Transverse colon (tissue), 4 donors: ENCODE measurements around the gene YAP1. TPM values are rescaled to one million over a fixed set of nuclear protein-coding genes. Genes with fewer than 3 reads are reported as not detected.
A peak's percentile ranks its signal among the peaks of the same experiment; 100 is the strongest.

ENCODE experiments used
- DNase-seq: peaks from one replicate; pipeline ENCODE4 v3.0.0-alpha.2; 2019
- H3K27ac ChIP-seq, 4 donors: fragments of 200-600 bp; sonication (generic); 2 replicates each; pipeline ENCODE4 v1.5.1; 2016 to 2018; ENCODE audit warnings: inconsistent platforms in 4 of 4
- H3K27me3 ChIP-seq: fragments of 200-600 bp; sonication (generic); 2 replicates; pipeline ENCODE4 v1.5.1; 2017; ENCODE audit warnings: inconsistent platforms
- H3K36me3 ChIP-seq, 4 donors: fragments of 200-600 bp; sonication (generic); 2 replicates each; pipeline ENCODE4 v1.5.1; 2017 to 2019; ENCODE audit warnings: inconsistent platforms in 4 of 4
- H3K4me1 ChIP-seq, 4 donors: fragments of 200-600 bp; sonication (generic); 2 replicates each; pipeline ENCODE4 v1.5.1; 2017 to 2020; ENCODE audit warnings: inconsistent platforms in 4 of 4
- H3K4me3 ChIP-seq, 4 donors: fragments of 200-600 bp; sonication (generic); 1 replicate in 1 of 4; 2 replicates in 3 of 4; pipeline versions ENCODE4 v1.5.1 to v1.6.1; 2017 to 2019; ENCODE audit warnings: inconsistent platforms in 4 of 4
- H3K9me3 ChIP-seq, 2 donors: fragments of 200-600 bp; sonication (generic); 2 replicates each; pipeline ENCODE4 v1.5.1; 2017 to 2019; ENCODE audit warnings: inconsistent platforms in 2 of 2
- EP300 ChIP-seq: sonication (generic); formaldehyde crosslinking; IDR thresholded peaks from one replicate; pipeline ENCODE4 v1.6.1; 2017; ENCODE audit warnings: antibody characterized with exemption, low read depth
- POLR2A ChIP-seq: fragments of 450-650 bp; IDR thresholded peaks from one replicate; pipeline ENCODE4 v1.6.1; 2016; ENCODE audit warnings: antibody characterized with exemption, mild to moderate bottlenecking, moderate library complexity
- POLR2AphosphoS5 ChIP-seq, 3 donors: sonication (generic); formaldehyde crosslinking; IDR thresholded peaks; one replicate each; pipeline ENCODE4 v1.6.1; 2016; ENCODE audit warnings: antibody characterized with exemption in 3 of 3
- WGBS, 2 donors: methylation state at CpG; one replicate each; pipeline ENCODE4 v1.1.5; 2018; ENCODE audit warnings: low coverage in 1 of 2; 5-methylcytosine and 5-hydroxymethylcytosine counted together
- in situ Hi-C, 4 donors: fragments of 200-750 bp; cut with MboI; loops; one replicate each; pipeline versions ENCODE4 v1.15.0 to v1.15.1; 2017; ENCODE audit warnings: low sequenced_read_pairs in 3 of 4, low pct_ligation_motif_present in 1 of 4, low pct_unique_long_range_greater_than_20kb in 1 of 4
- intact Hi-C: fragments of 100-400 bp; cut with DNase I; formaldehyde crosslinking; loops from one replicate; pipeline ENCODE4 v1.15.1; 2023; ENCODE audit warnings: low total_unique reads
- total RNA-seq, 4 donors: library from RNA; depleted of rRNA; stranded (reverse); fragments of >200 nt; gene quantifications; one replicate each; pipeline ENCODE4 v1.1.0, GENCODE V29; 2016
- TF ChIP-seq, protein P1 (sequence below), 5 experiments: fragments of 200-600 bp in 3 of 5; fragments of 450-650 bp in 2 of 5; sonication (generic) in 3 of 5; IDR thresholded peaks; 1 replicate in 2 of 5; 2 replicates in 3 of 5; pipeline ENCODE4 v1.5.1; 2016 to 2017; ENCODE audit warnings: antibody characterized with exemption in 5 of 5, inconsistent platforms in 3 of 5, mild to moderate bottlenecking in 2 of 5, moderate library complexity in 1 of 5

YAP1 gene
- total RNA-seq, 4 donors from 2014 or later: 90.5 to 163 (median 105) TPM

DNA sequence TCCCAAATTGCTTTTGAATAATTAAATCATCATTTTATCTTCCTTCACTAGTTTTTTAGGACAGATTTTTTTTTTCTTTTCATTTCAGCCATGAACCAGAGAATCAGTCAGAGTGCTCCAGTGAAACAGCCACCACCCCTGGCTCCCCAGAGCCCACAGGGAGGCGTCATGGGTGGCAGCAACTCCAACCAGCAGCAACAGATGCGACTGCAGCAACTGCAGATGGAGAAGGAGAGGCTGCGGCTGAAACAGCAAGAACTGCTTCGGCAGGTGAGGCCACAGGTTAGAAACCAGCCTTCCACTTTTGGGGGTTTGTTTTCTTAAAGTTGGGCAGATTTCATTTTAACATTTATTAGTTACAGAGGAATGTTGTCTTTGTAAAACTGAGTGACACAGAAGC lies 95.6 kb downstream of the YAP1 start:
- DNase-seq: no peak
- Histone ChIP-seq H3K27ac (no peak overlapping the region), H3K36me3 (peaks cover 0 to 13% (median 0%) of the 10 kb centered on the region in 4 donors), H3K9me3 (no peaks in the 10 kb centered on the region), H3K27me3 (no peaks in the 10 kb centered on the region), H3K4me3 (no peak overlapping the region), H3K4me1 (no peaks in the 10 kb centered on the region)
- intact Hi-C loops (no loop called here), in situ Hi-C loops (no loop called here)
- no peak for TF ChIP-seq POLR2AphosphoS5 (IDR thresholded peaks at IDR 0.05)
- TF ChIP-seq, protein P1, sequence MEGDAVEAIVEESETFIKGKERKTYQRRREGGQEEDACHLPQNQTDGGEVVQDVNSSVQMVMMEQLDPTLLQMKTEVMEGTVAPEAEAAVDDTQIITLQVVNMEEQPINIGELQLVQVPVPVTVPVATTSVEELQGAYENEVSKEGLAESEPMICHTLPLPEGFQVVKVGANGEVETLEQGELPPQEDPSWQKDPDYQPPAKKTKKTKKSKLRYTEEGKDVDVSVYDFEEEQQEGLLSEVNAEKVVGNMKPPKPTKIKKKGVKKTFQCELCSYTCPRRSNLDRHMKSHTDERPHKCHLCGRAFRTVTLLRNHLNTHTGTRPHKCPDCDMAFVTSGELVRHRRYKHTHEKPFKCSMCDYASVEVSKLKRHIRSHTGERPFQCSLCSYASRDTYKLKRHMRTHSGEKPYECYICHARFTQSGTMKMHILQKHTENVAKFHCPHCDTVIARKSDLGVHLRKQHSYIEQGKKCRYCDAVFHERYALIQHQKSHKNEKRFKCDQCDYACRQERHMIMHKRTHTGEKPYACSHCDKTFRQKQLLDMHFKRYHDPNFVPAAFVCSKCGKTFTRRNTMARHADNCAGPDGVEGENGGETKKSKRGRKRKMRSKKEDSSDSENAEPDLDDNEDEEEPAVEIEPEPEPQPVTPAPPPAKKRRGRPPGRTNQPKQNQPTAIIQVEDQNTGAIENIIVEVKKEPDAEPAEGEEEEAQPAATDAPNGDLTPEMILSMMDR (IDR thresholded peaks at IDR 0.05): no peak
- no peak for TF ChIP-seq EP300
- TF ChIP-seq POLR2A: no peak
- 83 to 86% methylated on average over 1 to 4 of the region's 4 CpGs for WGBS, 2 donors

DNA sequence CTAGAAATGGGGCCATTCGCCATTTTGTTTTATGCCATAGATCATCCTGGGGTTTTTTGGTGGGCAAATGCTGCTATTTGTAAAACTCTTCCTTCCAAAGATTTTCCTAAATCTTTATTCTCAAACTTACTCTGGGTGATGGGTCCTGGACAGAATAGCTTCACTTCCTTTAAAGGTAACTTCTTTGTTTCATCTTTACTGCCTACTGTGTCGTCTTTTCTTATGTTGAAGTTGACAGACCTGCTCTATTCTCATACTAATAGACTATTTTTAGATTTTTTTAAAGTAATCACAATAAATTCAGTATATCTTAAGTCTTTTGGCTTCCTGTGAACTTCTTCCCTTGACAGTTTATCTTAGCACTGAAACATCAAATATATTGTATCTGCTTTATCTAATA lies 98.6 kb downstream of the YAP1 start:
- no peak for DNase-seq
- TF ChIP-seq EP300 (no peak), POLR2A (no peak), POLR2AphosphoS5 (IDR thresholded peaks at IDR 0.05) (no peak)
- TF ChIP-seq, protein P1 (IDR thresholded peaks at IDR 0.05): no peak
- 74 to 100% methylated on average over 1 to 2 of the region's 2 CpGs for WGBS, 2 donors
- no peak overlapping the region for H3K4me3 ChIP-seq
- H3K27me3 ChIP-seq: no peaks in the 10 kb centered on the region
- intact Hi-C loops: no loop called here
- no peaks in the 10 kb centered on the region for H3K4me1 ChIP-seq
- H3K9me3 ChIP-seq: no peaks in the 10 kb centered on the region
- H3K27ac ChIP-seq: no peak overlapping the region
- in situ Hi-C loops: no loop called here
- H3K36me3 ChIP-seq: peaks cover 0 to 18% (median 0%) of the 10 kb centered on the region in 4 donors

DNA sequence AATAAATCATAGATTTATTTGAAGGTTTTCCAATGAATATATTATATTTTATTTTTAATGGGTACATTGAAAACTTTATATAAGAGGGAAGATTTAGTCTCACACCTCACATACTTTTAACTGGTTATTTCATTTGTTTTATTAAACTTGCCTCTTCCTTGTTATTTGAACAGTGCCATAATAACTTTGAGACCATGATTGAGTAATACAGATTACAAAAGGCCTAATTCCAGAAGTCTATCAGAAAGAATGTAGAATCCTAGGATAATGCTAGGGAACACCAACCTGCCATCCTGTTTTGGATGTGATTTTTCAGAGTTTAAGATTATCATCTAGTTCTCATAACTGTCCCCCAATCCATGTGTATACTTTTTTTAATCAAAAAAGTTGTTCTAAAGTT lies 104.4 kb downstream of the YAP1 start:
- TF ChIP-seq, protein P1 (IDR thresholded peaks at IDR 0.05): no peak
- no peak for TF ChIP-seq POLR2AphosphoS5 (IDR thresholded peaks at IDR 0.05)
- no peak for TF ChIP-seq POLR2A
- TF ChIP-seq EP300: no peak
- peaks cover 0 to 5% (median 0%) of the 10 kb centered on the region in 4 donors for H3K36me3 ChIP-seq
- DNase-seq: no peak
- no peaks in the 10 kb centered on the region for H3K9me3 ChIP-seq
- no peak overlapping the region for H3K27ac ChIP-seq
- no peaks in the 10 kb centered on the region for H3K27me3 ChIP-seq
- no peaks in the 10 kb centered on the region for H3K4me1 ChIP-seq
- in situ Hi-C loops (no loop called here), intact Hi-C loops (no loop called here)
- no peak overlapping the region for H3K4me3 ChIP-seq

DNA sequence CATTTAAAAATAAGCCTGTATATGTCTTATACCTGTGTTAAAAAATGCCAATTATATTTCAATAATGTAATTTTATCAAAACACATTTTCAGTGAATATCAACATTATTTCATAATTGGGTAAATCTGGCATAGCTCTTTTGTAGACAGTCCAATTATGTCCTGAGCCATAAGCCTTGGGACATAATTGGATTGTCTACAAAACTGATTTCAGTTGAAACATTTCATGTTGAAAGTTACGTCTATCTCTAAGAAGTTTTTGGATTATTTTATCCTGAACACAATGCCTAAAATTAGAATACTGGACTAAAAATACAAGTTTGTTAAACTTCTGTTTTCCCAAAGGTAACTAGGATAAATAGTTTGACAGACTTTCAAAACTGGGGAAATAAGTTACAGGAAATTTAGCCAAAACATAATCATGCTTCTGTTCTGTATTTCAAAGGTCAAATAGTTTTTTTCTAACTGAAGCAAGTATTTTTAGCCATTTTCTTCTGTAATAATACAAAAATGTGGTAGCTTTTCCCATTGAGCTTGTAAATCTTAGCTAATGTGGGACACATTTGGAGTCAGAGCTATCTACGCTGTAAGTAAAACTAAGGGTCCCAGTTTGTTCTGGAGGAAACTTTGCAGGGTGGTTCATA lies 106.3 kb downstream of the YAP1 start:
- intact Hi-C loops: no loop called here
- Histone ChIP-seq H3K4me1 (no peaks in the 10 kb centered on the region), H3K4me3 (no peak overlapping the region), H3K27me3 (no peaks in the 10 kb centered on the region), H3K27ac (peak overlapping the region; percentile 4 to 39 (median 32)), H3K9me3 (no peaks in the 10 kb centered on the region), H3K36me3 (no peaks in the 10 kb centered on the region)
- no peak for DNase-seq
- 65 to 89% methylated on average over 2 of the region's 2 CpGs for WGBS, 2 donors
- TF ChIP-seq, protein P1 (IDR thresholded peaks at IDR 0.05): no peak
- TF ChIP-seq POLR2AphosphoS5 (IDR thresholded peaks at IDR 0.05) (no peak), POLR2A (no peak), EP300 (no peak)
- in situ Hi-C loops: no loop called here
